GM21619 (cell line): ENCODE measurements around the gene EDIL3.

Experiments used
- ATAC-seq: cut with Tn5 transposase; IDR thresholded peaks from one replicate; pipeline ENCODE4 v1.9.1; 2021; ENCODE audit not compliant: unreplicated experiment

The EDIL3 gene

DNA sequence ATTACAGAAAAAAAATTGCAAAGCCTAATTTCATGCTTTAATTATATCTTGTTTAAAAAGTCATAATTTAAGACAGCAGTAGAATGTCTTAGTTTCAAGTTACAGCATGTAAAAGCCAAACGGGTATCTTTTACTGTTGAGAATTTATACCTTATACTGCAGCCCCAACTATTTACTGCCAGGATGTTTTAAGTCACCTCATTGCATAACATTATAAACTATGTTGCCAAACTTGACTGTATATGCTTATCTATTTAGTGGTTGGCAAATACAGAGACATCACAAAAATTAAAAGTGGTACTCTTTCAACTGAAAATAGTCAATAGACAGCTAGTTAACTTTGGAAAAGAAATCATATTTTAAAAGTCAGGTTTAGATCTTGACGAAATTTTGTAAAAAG is 119.5 kb downstream of the EDIL3 start:
- ATAC-seq, result no peak

DNA sequence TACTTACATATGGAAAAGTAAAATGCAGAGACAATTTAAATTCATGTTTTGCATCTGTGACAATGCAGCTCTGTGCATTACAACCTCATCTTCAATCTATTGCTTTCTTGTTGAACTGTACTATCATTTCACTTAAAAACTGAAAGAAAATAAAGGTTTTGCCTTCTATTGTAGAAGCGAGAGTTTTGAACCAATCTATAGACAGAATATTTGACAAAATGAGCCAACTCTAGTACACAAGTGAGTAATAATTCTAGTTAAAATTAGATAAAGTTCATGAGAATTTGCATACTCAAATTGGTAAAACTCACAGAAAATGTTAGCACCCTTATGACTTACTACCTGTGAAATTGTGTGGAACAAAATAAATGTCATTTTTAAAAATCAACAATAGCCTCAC is 123.7 kb downstream of the EDIL3 start:
- peak; percentile 58 for ATAC-seq

DNA sequence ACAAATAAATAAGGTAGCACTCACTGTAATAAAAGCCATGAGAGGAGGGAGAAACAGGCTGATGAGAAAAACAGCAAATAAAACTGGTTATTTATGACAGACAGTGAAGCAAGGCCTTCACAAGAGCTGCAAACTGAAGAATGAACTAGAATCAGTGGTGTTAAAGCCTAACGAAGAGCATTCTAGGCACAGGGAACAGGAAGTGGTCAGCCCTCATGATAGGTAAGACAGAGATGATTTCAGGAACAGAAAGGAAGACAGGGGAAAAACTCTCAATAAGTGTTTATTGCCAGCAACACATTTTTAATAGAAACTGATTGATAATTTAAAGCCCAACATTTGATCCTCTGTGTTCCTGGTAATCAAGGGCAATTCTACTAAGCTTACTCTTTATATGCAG is 124.5 kb downstream of the EDIL3 start:
- peak; percentile 62 for ATAC-seq

DNA sequence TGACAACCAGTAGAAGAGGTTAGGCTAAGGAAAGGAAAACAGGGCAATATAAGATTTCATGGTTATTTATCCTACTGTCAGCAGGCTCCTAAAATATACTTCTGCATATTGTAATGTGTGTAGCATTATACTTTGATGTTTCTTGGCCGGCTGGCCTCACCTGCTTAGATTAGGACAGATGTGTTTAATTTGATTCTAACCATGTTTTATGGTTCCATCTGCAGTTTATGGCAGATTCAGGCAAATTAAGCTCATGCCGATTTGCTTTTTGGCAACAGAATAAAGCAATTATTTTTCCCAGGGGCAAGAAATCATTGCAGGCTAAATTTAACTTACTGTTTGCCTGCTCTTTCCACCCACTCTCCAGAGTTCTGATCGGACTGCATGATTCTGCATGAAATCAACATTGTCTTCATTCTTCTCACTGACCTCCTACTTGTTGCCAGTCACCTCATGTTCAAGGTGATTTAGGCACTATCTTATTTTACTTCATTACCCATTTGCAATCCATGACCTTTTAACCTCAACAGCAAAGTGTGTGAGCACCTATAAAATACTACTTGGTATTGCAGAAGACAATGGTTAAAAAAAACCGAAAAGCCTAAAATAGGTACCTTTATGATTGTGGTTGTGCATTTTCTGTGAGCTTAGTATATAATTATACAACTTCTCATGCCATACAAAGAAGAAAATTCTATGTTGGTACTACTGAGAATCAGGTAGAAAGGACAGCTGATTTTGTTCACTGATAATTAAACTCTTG is 125.2 kb downstream of the EDIL3 start:
- ATAC-seq, result no peak

DNA sequence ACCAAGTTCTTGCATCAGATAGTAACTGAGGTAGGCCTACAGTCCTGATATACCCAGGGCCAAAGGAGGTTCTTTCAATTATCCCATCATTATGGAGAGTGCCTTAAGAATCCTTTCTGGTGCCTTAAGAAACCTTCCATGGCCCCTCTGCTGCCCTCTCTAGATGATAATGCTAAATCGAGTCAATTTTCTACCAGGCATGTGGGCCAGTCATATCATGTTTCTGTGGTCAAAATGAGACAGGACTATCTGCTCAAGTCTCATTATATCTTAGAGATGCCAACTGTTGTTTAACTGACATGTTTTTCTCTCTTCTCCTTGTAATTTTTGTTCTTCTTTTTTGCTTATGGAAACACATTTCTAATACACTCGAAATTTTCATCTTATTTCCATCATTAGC is 127.6 kb downstream of the EDIL3 start:
- ATAC-seq, result no peak

DNA sequence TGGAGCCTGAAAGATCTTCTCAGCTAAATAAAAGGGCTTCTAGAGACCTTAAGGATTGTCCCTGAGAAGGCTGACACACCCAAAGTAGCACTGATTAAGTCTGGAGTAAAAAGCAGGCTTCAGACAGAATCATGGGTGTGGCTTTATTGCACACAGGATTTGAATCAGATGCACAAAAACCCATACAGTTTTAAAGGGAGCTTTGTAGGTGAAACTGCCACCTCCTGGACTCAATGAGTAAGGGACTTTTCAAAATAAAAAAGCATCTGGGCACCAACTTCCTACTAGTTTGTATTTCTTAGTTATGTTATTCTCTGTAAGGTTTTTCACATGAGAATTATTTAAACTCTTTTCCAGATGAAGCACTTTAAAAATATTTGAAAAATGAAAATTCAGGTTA is 129.4 kb downstream of the EDIL3 start:
- ATAC-seq, result peak; percentile 42

DNA sequence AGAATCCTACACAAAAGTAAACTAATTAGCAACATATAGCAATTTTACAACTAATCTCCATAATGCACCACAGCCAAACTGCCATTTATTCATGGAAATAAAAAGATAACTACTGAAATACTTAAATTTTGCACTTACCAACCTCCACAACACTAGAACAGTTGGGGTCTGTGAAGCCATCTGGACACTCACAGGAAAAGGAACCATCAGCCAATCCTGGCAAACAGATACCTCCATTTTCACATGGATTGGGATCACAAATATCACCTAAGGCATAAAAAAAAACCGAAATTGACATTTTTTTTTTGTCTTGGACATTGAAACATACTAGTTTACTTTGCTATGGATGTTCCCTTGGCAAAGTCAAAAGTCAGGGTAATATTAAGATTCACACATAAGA is 130.7 kb downstream of the EDIL3 start:
- ATAC-seq, result no peak

DNA sequence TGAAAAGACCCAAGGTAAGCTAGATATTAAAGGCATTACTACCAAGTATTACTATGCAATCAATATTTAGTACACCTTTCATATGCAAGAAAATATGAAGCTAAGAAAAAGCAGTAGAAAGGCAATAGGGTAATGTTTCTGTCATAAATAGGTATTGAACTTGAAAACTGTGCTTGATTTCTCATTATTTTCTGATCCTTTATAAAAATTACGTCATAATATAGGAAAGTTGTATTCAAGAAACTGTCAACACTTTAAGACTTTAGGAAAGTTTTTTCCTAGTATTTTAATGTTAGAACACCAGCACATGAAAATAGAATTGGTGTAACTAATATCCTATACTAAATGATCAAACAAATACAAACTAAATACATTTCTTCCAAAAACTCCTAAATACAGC is 133.2 kb downstream of the EDIL3 start:
- no peak for ATAC-seq

DNA sequence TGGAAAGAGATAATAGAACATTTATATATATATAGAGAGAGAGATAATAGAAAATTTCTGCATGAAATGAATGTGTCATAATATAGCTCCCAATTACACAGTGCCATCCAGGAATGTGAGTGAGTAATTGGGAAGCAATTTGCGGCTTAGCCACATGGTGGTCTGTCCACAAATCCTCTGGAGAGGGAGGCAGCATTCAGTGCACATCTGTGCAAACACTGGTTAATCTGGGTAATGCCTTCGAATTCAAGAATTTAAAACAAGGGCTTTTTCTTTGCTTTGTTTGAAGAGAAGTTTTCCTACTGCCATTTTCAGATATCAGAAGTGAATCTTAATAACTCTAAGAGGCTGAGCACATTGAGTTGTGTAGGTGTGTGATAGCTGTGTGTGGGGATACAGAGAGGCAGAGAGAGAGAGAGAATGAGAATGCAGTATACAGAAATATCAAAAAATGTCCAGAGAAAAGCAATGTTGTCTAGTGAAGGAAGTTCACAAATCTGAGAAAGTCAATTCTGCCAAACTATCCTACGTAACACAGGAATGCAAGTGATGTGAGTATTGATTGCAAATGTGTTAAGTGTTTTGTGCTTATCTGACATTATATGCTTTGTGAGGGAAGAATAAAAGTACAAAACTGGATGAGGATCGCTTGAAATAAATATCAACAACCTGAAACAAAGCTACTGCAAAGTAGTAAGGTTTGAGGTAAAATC is 134.6 kb downstream of the EDIL3 start:
- ATAC-seq, result no peak

DNA sequence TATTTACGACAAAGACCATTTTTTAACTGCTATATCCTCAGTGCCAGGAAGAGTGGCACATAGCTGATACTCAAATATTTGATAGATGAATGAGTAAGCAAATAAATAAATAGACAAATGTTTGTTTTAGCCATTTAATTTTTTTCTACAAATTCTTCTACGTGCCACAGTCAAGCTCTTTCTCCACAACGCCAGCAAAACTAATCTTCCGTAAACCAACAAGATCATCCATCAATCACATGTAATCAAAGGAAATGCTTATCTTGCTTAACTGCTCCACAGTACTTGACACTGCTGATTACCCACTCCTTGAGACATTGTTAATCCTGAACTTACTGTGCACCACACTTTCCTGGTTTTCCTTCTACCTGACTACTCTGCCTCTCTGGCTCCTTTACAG is 136.7 kb downstream of the EDIL3 start:
- no peak for ATAC-seq

DNA sequence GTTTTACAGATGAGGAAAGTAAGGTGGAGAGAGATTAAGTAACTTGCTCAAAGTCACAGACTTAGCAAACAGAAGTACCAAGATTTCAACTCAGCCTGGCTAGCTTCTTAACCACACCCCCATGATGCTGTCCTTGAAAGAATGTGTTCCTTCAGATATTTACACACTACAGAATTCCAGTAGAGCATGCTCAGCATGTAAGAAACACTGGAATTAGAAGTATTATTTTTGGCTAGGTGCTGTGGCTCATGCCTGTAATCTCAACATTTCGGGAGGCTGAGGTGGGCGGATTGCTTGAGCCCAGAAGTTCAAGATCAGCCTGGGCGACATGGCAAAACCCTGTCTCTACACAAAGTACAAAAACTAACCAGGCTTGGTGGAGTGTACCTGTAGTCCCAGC is 142.4 kb downstream of the EDIL3 start:
- no peak for ATAC-seq

DNA sequence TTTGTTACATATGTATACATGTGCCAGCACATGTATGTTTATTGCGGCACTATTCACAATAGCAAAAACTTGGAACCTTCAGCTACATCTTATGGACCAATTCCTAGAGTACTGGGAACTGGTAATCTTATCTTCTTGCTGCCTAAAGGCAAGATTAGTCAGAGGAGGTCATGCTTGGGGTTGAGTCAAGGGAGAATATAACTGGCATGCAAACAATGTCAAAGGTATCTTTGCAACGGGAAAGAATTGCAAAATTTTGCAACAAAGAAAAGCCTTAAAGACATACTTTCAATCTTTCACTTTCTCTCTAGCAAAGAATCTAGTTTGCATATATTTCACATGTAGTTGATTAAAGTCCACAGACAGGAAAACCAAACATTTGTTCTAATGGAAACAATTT is 145.2 kb downstream of the EDIL3 start:
- ATAC-seq, result no peak

DNA sequence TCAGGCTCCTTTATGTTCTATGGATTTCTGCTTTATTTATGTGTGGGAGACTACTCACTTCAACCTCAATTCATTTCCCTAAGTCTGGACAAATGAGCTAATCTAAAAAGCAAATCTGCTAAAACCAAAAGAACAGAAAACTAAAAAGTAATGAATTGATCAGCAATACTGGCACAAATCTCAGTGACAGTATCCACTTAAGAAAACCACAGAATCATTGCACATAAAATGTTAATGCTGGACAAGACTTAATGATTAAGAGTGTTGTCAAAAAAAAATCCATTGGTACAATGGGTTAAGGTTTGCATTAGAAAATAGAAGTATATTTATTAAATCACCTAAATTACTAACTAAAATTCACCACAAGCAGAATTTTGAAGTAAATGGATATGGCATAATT is 147.6 kb downstream of the EDIL3 start:
- no peak for ATAC-seq

DNA sequence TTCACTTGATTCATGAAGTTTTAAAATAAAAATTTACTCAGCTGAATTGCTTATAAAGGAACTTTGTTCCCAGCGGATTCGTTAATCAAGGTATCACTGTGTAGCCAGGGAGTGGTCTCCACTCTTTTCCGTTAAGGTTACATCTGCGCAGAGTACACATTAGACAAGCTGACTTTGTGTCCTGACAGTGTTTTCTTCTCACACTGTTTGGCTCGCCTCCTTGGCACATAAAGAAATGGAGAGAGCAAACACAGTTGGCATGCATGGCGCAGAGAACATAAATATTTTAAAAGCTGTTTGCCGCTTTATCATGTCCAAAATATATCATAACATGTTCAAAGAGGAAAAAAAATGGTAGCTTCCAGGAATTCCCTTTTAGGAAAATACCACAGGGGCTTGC is 153.2 kb downstream of the EDIL3 start:
- ATAC-seq, result no peak

DNA sequence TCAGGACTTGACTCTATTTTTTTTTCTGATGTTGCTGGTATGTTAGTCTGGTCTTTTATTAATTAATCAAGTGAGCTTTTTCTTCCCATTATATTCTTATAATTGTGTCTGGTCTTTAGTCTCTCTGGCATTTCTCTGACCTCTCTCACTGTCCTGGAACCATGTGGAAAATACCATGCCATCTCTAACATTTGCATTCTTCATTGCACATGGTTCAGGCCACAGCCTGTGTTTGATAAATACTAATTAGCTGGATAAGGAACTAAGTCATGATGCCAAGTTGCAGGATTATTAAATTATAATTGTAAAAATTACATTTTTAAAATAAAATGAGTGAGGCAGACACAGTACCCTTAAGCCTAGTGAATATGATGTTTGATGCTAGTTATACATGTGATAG is 155.6 kb downstream of the EDIL3 start:
- no peak for ATAC-seq

DNA sequence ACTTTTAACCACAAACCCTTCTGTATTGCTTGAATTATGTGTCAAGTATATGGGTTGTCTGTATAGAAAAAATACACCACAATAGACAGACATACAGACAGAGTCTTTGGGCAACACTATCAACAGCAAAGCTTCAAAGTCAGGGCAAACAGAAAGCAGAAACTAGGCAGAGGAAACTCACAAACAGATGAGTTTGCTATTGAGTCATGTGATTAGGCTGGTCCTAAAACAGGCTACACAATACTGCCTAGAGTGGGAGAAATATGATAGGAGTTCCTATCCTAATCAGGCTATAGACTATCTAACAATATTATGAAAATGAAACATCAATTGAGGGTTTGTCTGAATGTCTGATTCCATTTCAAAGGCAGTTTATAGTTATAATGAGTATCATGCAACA is 156.4 kb downstream of the EDIL3 start:
- no peak for ATAC-seq

DNA sequence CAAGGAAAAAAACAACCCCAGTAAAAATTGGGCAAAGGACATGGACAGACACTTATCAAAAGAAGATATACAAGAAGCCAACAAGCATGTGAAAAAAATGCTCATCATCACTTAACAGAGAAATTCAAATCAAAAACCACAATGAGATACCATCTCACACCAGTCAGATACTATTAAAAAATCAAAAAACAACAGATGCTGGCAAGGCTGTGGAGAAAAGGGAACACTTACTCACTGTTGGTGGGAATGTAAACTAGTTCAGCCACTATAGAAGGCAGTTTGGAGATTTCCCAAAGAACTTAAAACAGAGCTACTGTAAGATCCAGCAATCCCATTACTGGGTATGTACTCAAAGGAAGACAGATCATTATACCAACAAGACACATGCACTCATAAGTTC is 157.4 kb downstream of the EDIL3 start:
- no peak for ATAC-seq

DNA sequence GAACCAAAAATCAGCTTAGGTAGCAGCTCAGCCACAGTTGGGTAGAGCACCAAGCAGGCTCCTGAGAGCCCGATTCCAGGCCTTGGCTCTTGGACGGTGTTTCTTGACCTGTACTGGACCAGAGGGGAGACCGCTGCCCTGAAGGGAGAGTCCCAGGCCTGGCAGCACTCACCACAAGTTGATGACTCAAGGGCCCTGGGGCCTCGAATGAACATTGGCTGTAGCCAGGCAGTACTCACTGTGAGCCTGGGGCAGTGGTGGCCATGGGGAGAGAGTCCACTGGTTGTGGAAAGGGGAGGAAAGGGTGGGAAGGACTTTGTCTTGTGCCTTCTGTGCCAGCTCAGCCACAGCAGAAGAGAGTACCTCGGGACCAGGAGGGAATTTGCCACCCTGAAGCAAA is 166.1 kb downstream of the EDIL3 start:
- ATAC-seq, result no peak

DNA sequence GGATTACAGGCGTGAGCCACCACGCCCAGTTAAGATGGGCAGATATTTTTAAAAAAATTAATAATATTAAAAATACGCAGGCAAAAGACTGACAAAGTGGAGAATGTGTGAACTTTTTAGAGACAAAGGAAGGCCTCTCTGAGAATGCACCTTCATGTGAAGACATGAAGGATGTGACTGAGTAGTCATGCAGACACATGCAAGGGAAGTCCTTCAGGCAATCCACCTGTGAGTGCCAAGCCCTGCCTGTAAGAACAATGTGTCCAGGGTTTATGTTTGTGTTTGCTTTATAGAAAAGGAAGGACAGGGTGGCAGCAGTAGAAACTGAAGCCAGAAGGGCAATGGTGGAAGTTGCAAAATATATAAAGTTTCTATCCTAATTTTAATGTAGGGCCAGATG is 169.2 kb downstream of the EDIL3 start:
- ATAC-seq, result no peak

DNA sequence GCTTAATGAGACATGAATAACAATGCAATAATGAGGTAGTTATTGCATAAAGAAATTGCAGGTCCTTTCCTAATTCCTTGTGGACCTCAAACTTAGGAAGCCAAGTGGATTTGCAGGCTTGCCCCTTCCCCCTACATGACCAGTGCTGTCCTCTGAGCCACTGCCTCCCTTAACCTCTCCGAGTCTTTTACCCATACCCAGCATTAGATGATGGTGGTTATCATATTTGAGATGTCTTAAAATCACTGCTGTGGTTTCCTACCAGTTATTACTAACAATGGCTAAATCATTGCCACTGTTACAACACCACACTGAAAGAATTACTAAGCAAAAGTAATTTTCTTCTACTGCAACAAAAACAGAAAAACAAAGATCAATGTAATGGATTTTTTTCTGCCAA is 170.8 kb downstream of the EDIL3 start:
- ATAC-seq, result no peak

DNA sequence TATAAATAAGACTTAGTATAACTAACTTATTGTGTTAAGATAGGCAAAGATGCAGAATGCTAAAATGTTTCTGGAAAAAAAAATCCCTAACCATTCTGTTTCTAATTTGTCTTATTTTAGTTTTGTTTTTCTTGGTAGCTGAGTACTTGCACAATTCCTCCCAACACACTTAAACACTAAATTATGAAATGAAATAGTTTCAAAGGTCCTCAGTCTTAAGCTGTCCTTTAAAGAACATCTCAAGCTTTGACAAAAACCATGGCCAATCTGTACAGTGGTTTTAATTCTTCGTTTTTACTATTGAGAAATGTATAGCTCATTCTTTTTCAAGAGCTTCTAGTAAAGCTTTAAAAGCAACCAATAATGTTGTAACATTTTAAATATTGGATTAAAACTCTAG is 171.5 kb downstream of the EDIL3 start:
- ATAC-seq, result no peak

DNA sequence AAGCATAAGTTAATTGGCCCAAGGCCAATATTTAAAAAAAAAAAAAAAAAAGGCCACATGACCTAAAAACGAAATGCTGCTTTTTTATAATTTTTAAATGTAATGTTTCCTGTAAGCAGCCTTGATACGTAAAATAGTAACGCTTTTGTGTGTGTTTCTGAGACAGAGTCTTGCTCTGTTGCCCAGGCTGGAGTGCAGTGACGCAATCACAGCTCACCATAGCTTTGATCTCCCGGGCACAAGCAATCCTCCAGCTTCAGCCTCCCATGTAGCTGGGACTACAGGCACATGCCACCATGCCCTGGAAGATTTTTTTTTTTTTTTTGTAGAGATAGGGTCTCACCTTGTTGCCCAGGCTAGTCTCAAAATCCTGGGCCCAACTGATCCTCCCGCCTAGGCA is 179.9 kb downstream of the EDIL3 start:
- ATAC-seq, result no peak

DNA sequence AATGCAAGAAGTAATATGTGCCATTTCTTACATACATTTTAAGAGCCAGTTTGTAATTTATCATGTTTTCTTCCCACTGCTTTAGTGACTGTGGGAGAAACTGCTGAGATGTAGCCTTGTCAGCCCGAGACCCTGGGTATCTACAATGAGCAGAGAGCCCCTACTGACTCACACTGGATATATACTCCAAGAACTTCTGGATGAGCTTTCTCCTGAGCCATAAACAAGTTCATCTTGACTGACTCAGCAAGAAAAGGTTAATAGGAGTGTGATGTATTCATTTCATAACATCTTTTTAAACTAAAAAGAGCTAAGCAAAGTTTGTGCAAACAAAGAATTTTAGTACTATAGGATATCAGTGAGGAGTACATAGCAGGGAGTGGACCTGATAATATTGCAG is 182.5 kb downstream of the EDIL3 start:
- ATAC-seq, result no peak
